Smooth muscle cell (in vitro differentiated cells): ENCODE data around the gene DHX57. TPM values are rescaled to one million over a fixed set of nuclear protein-coding genes. Genes with fewer than 3 reads are reported as not detected.

Source experiments
- DNase-seq: peaks from one replicate; lab custom pipeline; 2025; ENCODE audit not compliant: unreplicated experiment; lab: John Stamatoyannopoulos, UW
- H2AFZ ChIP-seq: fragments of 200-600 bp; sonication (generic); 2 replicates; pipeline ENCODE4 v1.6.0; 2016; ENCODE audit warnings: antibody characterized with exemption, low read depth, mild to moderate bottlenecking
- H3F3A ChIP-seq: fragments of 200-600 bp; sonication (generic); 2 replicates; pipeline ENCODE4 v1.6.0; 2017; ENCODE audit warnings: antibody characterized with exemption, low read depth
- H3K27ac ChIP-seq: fragments of 200-600 bp; sonication (generic); 2 replicates; pipeline ENCODE4 v1.5.1; 2016; ENCODE audit warnings: low read depth, mild to moderate bottlenecking
- H3K27me3 ChIP-seq: fragments of 200-600 bp; sonication (generic); 2 replicates; pipeline ENCODE4 v1.6.1; 2016; ENCODE audit warnings: low read depth, mild to moderate bottlenecking
- H3K36me3 ChIP-seq: fragments of 200-600 bp; sonication (generic); 2 replicates; pipeline ENCODE4 v1.5.1; 2016; ENCODE audit warnings: low read depth
- H3K4me1 ChIP-seq: fragments of 200-600 bp; sonication (generic); 2 replicates; pipeline ENCODE4 v1.5.1; 2016; ENCODE audit warnings: low read depth
- H3K4me2 ChIP-seq: fragments of 200-600 bp; sonication (generic); 2 replicates; pipeline ENCODE4 v1.6.0; 2016; ENCODE audit warnings: mild to moderate bottlenecking
- H3K4me3 ChIP-seq: fragments of 200-600 bp; sonication (generic); 2 replicates; pipeline ENCODE4 v1.5.1; 2016; ENCODE audit warnings: mild to moderate bottlenecking
- H3K79me2 ChIP-seq: fragments of 200-600 bp; sonication (generic); 2 replicates; pipeline ENCODE4 v1.6.0; 2016; ENCODE audit warnings: low read depth, mild to moderate bottlenecking
- H3K9ac ChIP-seq: fragments of 200-600 bp; sonication (generic); 2 replicates; pipeline ENCODE4 v1.6.0; 2016; ENCODE audit warnings: low read depth
- H3K9me3 ChIP-seq: fragments of 200-600 bp; sonication (generic); replicated peaks from 2 replicates; pipeline ENCODE4 v1.5.1; 2016; ENCODE audit warnings: low read depth
- H4K20me1 ChIP-seq: fragments of 200-600 bp; sonication (generic); 2 replicates; pipeline ENCODE4 v1.6.0; 2016; ENCODE audit warnings: low read depth
- CTCF ChIP-seq: fragments of 200-600 bp; sonication (generic); IDR thresholded peaks from 2 replicates; pipeline ENCODE4 v1.5.1; 2017; ENCODE audit warnings: borderline replicate concordance, mild to moderate bottlenecking, antibody characterized with exemption; ENCODE audit not compliant: insufficient read depth, poor library complexity, severe bottlenecking
- WGBS: methylation state at CpG from one replicate; pipeline ENCODE4 v1.1.7; 2016; ENCODE audit warnings: low lambda C conversion rate; 5-methylcytosine and 5-hydroxymethylcytosine counted together
- polyA plus RNA-seq: library from polyadenylated mRNA; unstranded; fragments of >200 nt; fragmentation: Nextera tagmentation; extraction: Ambion mirVana; gene quantifications from 2 replicates; pipeline ENCODE4 v1.2.1, GENCODE V29; 2016
- total RNA-seq: library from RNA; depleted of rRNA; stranded (reverse); fragments of >200 nt; gene quantifications from 2 replicates; pipeline ENCODE4 v1.2.3, GENCODE V29; 2014

The DHX57 gene
- total and polyA plus RNA-seq, 2 experiments from 2014 or later: 10.8 to 16.8 TPM

- Histone ChIP-seq H4K20me1 (no peaks in the 10 kb centered on the region), H2AFZ (no peak overlapping the region), H3K4me2 (no peak overlapping the region), H3K9ac (no peak overlapping the region), H3K4me3 (no peak overlapping the region), H3K27me3 (no peaks in the 10 kb centered on the region), H3K4me1 (peaks cover 6% of the 10 kb centered on the region), H3K79me2 (peaks cover 61% of the 10 kb centered on the region), H3F3A (no peaks in the 10 kb centered on the region), H3K9me3 (peaks cover 6% of the 10 kb centered on the region), H3K27ac (no peak overlapping the region), H3K36me3 (no peaks in the 10 kb centered on the region)
- DNase-seq: no peak
- WGBS: 79% methylated on average over 5 of the region's 5 CpGs
- TF ChIP-seq CTCF: no peak
These were observed 2.0 kb downstream of the DHX57 start for GRCh38 chr2:38873763-38874162.

- Histone ChIP-seq H3K9ac (no peak overlapping the region), H3K4me2 (no peak overlapping the region), H3K9me3 (peaks cover 6% of the 10 kb centered on the region), H3K36me3 (no peaks in the 10 kb centered on the region), H3K27ac (no peak overlapping the region), H3K79me2 (peaks cover 61% of the 10 kb centered on the region), H3F3A (no peaks in the 10 kb centered on the region), H4K20me1 (no peaks in the 10 kb centered on the region), H3K27me3 (no peaks in the 10 kb centered on the region), H2AFZ (no peak overlapping the region), H3K4me3 (no peak overlapping the region), H3K4me1 (peaks cover 6% of the 10 kb centered on the region)
- 100% methylated on average over 3 of the region's 3 CpGs for WGBS
- no peak for DNase-seq
- TF ChIP-seq CTCF: no peak
These were observed 4.3 kb downstream of the DHX57 start for GRCh38 chr2:38871432-38871831.

- Histone ChIP-seq H4K20me1 (no peaks in the 10 kb centered on the region), H3K4me3 (no peak overlapping the region), H3F3A (no peaks in the 10 kb centered on the region), H3K9ac (no peak overlapping the region), H3K27me3 (no peaks in the 10 kb centered on the region), H3K36me3 (peaks cover 11% of the 10 kb centered on the region), H3K4me1 (no peaks in the 10 kb centered on the region), H3K79me2 (peaks cover 30% of the 10 kb centered on the region), H3K27ac (peak overlapping the region; percentile 32), H3K4me2 (no peak overlapping the region), H3K9me3 (no peaks in the 10 kb centered on the region), H2AFZ (no peak overlapping the region)
- no peak for DNase-seq
- TF ChIP-seq CTCF: no peak
- WGBS: 87% methylated on average over 3 of the region's 3 CpGs
These were observed 8.8 kb downstream of the DHX57 start for GRCh38 chr2:38866773-38867443.
